Liver (tissue), 9 donors: ENCODE results near the gene BRME1. TPM values are rescaled to one million over a fixed set of nuclear protein-coding genes. Genes with fewer than 3 reads are reported as not detected.
A peak's percentile ranks its signal among the peaks of the same experiment; 100 is the strongest.

Experiments
- DNase-seq: peaks from one replicate; pipeline ENCODE4 v3.0.0-alpha.2; 2017; ENCODE audit warnings: low spot score
- H3K27ac ChIP-seq, 2 donors: one replicate each; pipeline ENCODE4 v1.7.0; 2013; ENCODE audit warnings: inconsistent platforms in 2 of 2, low read length in 2 of 2, control low read depth in 1 of 2, low read depth in 1 of 2, mild to moderate bottlenecking in 1 of 2
- H3K27me3 ChIP-seq, 4 donors: one replicate each; pipeline versions ENCODE4 v1.6.1 to v1.7.0; 2013; ENCODE audit warnings: low read length in 3 of 4, inconsistent platforms in 1 of 4, mild to moderate bottlenecking in 1 of 4, moderate library complexity in 1 of 4; ENCODE audit not compliant: control insufficient read depth in 4 of 4, insufficient read depth in 4 of 4
- H3K36me3 ChIP-seq, 4 donors: one replicate each; pipeline versions ENCODE4 v1.6.1 to v1.7.0; 2013; ENCODE audit warnings: low read length in 3 of 4, mild to moderate bottlenecking in 3 of 4, low read depth in 1 of 4, moderate library complexity in 1 of 4; ENCODE audit not compliant: control insufficient read depth in 4 of 4, insufficient read depth in 3 of 4
- H3K4me1 ChIP-seq, 4 donors: one replicate each; pipeline versions ENCODE4 v1.6.1 to v1.7.0; 2013; ENCODE audit warnings: low read length in 3 of 4, mild to moderate bottlenecking in 3 of 4, moderate library complexity in 1 of 4; ENCODE audit not compliant: control insufficient read depth in 4 of 4, insufficient read depth in 4 of 4
- H3K4me3 ChIP-seq, 3 donors: one replicate each; pipeline versions ENCODE4 v1.6.1 to v1.7.0; 2013; ENCODE audit warnings: low read length in 3 of 3, control low read depth in 1 of 3, low read depth in 1 of 3, mild to moderate bottlenecking in 1 of 3
- H3K9ac ChIP-seq, 2 donors: one replicate each; pipeline ENCODE4 v1.7.0; 2013; ENCODE audit warnings: low read length in 2 of 2, mild to moderate bottlenecking in 2 of 2, moderate library complexity in 2 of 2, control low read depth in 1 of 2, low read depth in 1 of 2
- H3K9me3 ChIP-seq, 4 donors: one replicate each; pipeline versions ENCODE4 v1.6.1 to v1.7.0; 2013; ENCODE audit warnings: low read length in 3 of 4; ENCODE audit not compliant: control insufficient read depth in 4 of 4
- ATF3 ChIP-seq: IDR thresholded peaks from 2 replicates; pipeline ENCODE4 v1.6.1; 2016; ENCODE audit warnings: antibody characterized with exemption
- CTCF ChIP-seq: fragments of 150-350 bp; IDR thresholded peaks from 2 replicates; pipeline ENCODE4 v1.5.1; 2017; ENCODE audit warnings: improper control_type of control experiment, low read depth, low read length; ENCODE audit not compliant: missing input control
- EGR1 ChIP-seq, 2 donors: IDR thresholded peaks; 2 replicates each; pipeline ENCODE4 v1.6.1; 2016 to 2018; ENCODE audit warnings: antibody characterized with exemption in 2 of 2, low read depth in 2 of 2
- FOXA1 ChIP-seq: IDR thresholded peaks from 2 replicates; pipeline ENCODE4 v1.6.1; 2016; ENCODE audit warnings: antibody characterized with exemption
- FOXA2 ChIP-seq: IDR thresholded peaks from 2 replicates; pipeline ENCODE4 v1.6.1; 2016; ENCODE audit warnings: antibody characterized with exemption
- GABPA ChIP-seq, 2 donors: IDR thresholded peaks in 1 of 2; conservative IDR thresholded peaks in 1 of 2; 2 replicates each; pipeline ENCODE4 v1.6.1; 2016; ENCODE audit warnings: antibody characterized with exemption in 2 of 2, mild to moderate bottlenecking in 1 of 2, moderate library complexity in 1 of 2
- HNF4A ChIP-seq, 2 donors: conservative IDR thresholded peaks; 2 replicates each; pipeline ENCODE4 v1.6.1; 2016; ENCODE audit warnings: antibody characterized with exemption in 2 of 2, mild to moderate bottlenecking in 2 of 2
- HNF4G ChIP-seq: IDR thresholded peaks from 2 replicates; pipeline ENCODE4 v1.6.1; 2016; ENCODE audit warnings: antibody characterized with exemption
- JUND ChIP-seq, 2 donors: IDR thresholded peaks; 2 replicates each; pipeline ENCODE4 v1.6.1; 2016; ENCODE audit warnings: antibody characterized with exemption in 2 of 2
- MAX ChIP-seq: IDR thresholded peaks from 2 replicates; pipeline ENCODE4 v1.6.1; 2016; ENCODE audit warnings: antibody characterized with exemption
- NR2F2 ChIP-seq: IDR thresholded peaks from 2 replicates; pipeline ENCODE4 v1.6.1; 2016; ENCODE audit warnings: antibody characterized with exemption
- RAD21 ChIP-seq, 2 donors: IDR thresholded peaks; 2 replicates each; pipeline ENCODE4 v1.6.1; 2016; ENCODE audit warnings: antibody characterized with exemption in 2 of 2, mild to moderate bottlenecking in 2 of 2
- REST ChIP-seq: IDR thresholded peaks from 2 replicates; pipeline ENCODE4 v1.6.1; 2016; ENCODE audit warnings: antibody characterized with exemption, mild to moderate bottlenecking
- RXRA ChIP-seq, 2 donors: IDR thresholded peaks; 2 replicates each; pipeline ENCODE4 v1.6.1; 2017 to 2018; ENCODE audit warnings: antibody characterized with exemption in 2 of 2, mild to moderate bottlenecking in 1 of 2
- SP1 ChIP-seq: IDR thresholded peaks from 2 replicates; pipeline ENCODE4 v1.6.1; 2018; ENCODE audit warnings: antibody characterized with exemption, mild to moderate bottlenecking
- TAF1 ChIP-seq: conservative IDR thresholded peaks from 2 replicates; pipeline ENCODE4 v1.6.1; 2016; ENCODE audit warnings: antibody characterized with exemption, mild to moderate bottlenecking
- YY1 ChIP-seq: IDR thresholded peaks from 2 replicates; pipeline ENCODE4 v1.6.1; 2016; ENCODE audit warnings: antibody characterized with exemption, mild to moderate bottlenecking
- ZBTB33 ChIP-seq: IDR thresholded peaks from 2 replicates; pipeline ENCODE4 v1.6.1; 2016; ENCODE audit warnings: antibody characterized with exemption
- WGBS: extraction: QIAGEN DNeasy Blood & Tissue Kit; methylation state at CpG from one replicate; pipeline ENCODE4 v1.1.7; 2013; 5-methylcytosine and 5-hydroxymethylcytosine counted together
- polyA plus RNA-seq, 2 donors: library from polyadenylated mRNA; stranded (reverse) in 1 of 2; unstranded in 1 of 2; fragments of 200-250 nt in 1 of 2; fragments of >200 nt in 1 of 2; fragmentation: Nextera tagmentation in 1 of 2; extraction: Ambion mirVana in 1 of 2; gene quantifications; one replicate each; pipeline versions ENCODE4 v1.2.1 to v1.2.3, GENCODE V29; 2013 to 2015
- total RNA-seq, 2 donors: library from RNA; depleted of rRNA; stranded (reverse); fragments of >200 nt; gene quantifications; one replicate each; pipeline ENCODE4 v1.2.3, GENCODE V29; 2014
- donor health status: healthy.
- donor health status: healthy.
- donor health status: healthy.
- donor health status: healthy.
- donor health status: healthy.

Gene BRME1
- total and polyA plus RNA-seq, 4 donors: 0.42 to 5.3 (median 0.48) TPM

GRCh38 chr19:13914777-13915176 lies 8.9 kb upstream of the BRME1 start:
- H3K9me3 ChIP-seq: no peaks in the 10 kb centered on the region
- DNase-seq: no peak
- peaks cover 5 to 21% (median 10%) of the 10 kb centered on the region in 4 donors for H3K4me1 ChIP-seq
- peaks cover 0 to 18% (median 10%) of the 10 kb centered on the region in 4 donors for H3K36me3 ChIP-seq
- H3K4me3 ChIP-seq: no peak overlapping the region
- no peak overlapping the region for H3K27ac ChIP-seq
- no peaks in the 10 kb centered on the region for H3K27me3 ChIP-seq
- no peak overlapping the region for H3K9ac ChIP-seq
- 50% methylated on average over 3 of the region's 3 CpGs for WGBS
- TF ChIP-seq RXRA (IDR thresholded peaks at IDR 0.05): peak in 1 of 2 donors; percentile 28
- peak; percentile 19 to 57 for TF ChIP-seq HNF4A (conservative IDR thresholded peaks at IDR 0.05)
- no peak for TF ChIP-seq HNF4G
- no peak for TF ChIP-seq JUND (IDR thresholded peaks at IDR 0.05)
- TF ChIP-seq FOXA2: no peak

GRCh38 chr19:13913352-13913751 lies 7.4 kb upstream of the BRME1 start:
- DNase-seq: no peak
- Histone ChIP-seq H3K4me1 (peaks cover 7 to 30% (median 19%) of the 10 kb centered on the region in 4 donors), H3K9me3 (no peaks in the 10 kb centered on the region), H3K27ac (no peak overlapping the region), H3K36me3 (peaks cover 0 to 16% (median 5%) of the 10 kb centered on the region in 4 donors), H3K9ac (no peak overlapping the region), H3K4me3 (no peak overlapping the region), H3K27me3 (no peaks in the 10 kb centered on the region)
- WGBS: 96% methylated on average over 17 of the region's 17 CpGs
- no peak for TF ChIP-seq SP1
- TF ChIP-seq FOXA1: no peak
- no peak for TF ChIP-seq REST
- TF ChIP-seq YY1: no peak
- no peak for TF ChIP-seq RXRA (IDR thresholded peaks at IDR 0.05)
- no peak for TF ChIP-seq GABPA (IDR thresholded peaks at IDR 0.05 in 1 of 2, conservative IDR thresholded peaks at IDR 0.05 in 1 of 2)
- TF ChIP-seq CTCF: no peak
- TF ChIP-seq HNF4A (conservative IDR thresholded peaks at IDR 0.05): no peak
- no peak for TF ChIP-seq FOXA2
- no peak for TF ChIP-seq TAF1
- TF ChIP-seq JUND (IDR thresholded peaks at IDR 0.05): no peak
- TF ChIP-seq HNF4G: no peak
- no peak for TF ChIP-seq ZBTB33
- TF ChIP-seq RAD21 (IDR thresholded peaks at IDR 0.05): no peak
- TF ChIP-seq ATF3: no peak
- TF ChIP-seq EGR1 (IDR thresholded peaks at IDR 0.05; ENCODE audit: low read depth in 2 of 2): no peak
- TF ChIP-seq NR2F2: no peak
- no peak for TF ChIP-seq MAX
